ENCODE measurements around the gene PARL. TPM values are rescaled to one million over a fixed set of nuclear protein-coding genes. Genes with fewer than 3 reads are reported as not detected.

The PARL gene
- total and polyA plus RNA-seq, 9 donors, result 32.7 to 65.0 (median 55.6) TPM

- DNase-seq, result no peak
- Histone ChIP-seq H3K4me1 (ENCODE audit: insufficient read depth) (no peaks in the 10 kb centered on the region), H3K36me3 (no peaks in the 10 kb centered on the region), H3K27me3 (no peaks in the 10 kb centered on the region), H3K4me3 (no peak overlapping the region), H3K9me3 (no peaks in the 10 kb centered on the region), H3K27ac (no peak overlapping the region)
- intact Hi-C loops (cut with DNase I), result no loop called here
- 90 to 92% (median 90%) methylated on average over 20 of the region's 20 CpGs for WGBS, 3 donors
- TF ChIP-seq CTCF (IDR thresholded peaks at IDR 0.05) (no peak), POLR2A (IDR thresholded peaks at IDR 0.05) (no peak), EP300 (IDR thresholded peaks at IDR 0.05) (no peak)
These were observed 67.8 kb downstream of the PARL start for GRCh38 chr3:183816681-183817510.

GRCh38 chr3:183815951-183816475, 68.7 kb downstream of the PARL start:
- no peak overlapping the region for H3K27ac ChIP-seq
- H3K9me3 ChIP-seq, result no peaks in the 10 kb centered on the region
- no peaks in the 10 kb centered on the region for H3K4me1 ChIP-seq (ENCODE audit: insufficient read depth)
- WGBS, 3 donors, result 72 to 82% (median 77%) methylated on average over 12 of the region's 12 CpGs
- no peak overlapping the region for H3K4me3 ChIP-seq
- no peaks in the 10 kb centered on the region for H3K27me3 ChIP-seq
- H3K36me3 ChIP-seq, result no peaks in the 10 kb centered on the region
- no peak for DNase-seq
- intact Hi-C loops (cut with DNase I), result no loop called here
- no peak for TF ChIP-seq POLR2A (IDR thresholded peaks at IDR 0.05)
- no peak for TF ChIP-seq CTCF (IDR thresholded peaks at IDR 0.05)
- TF ChIP-seq EP300 (IDR thresholded peaks at IDR 0.05), result no peak

GRCh38 chr3:183815563-183815940, 69.1 kb downstream of the PARL start:
- Histone ChIP-seq H3K9me3 (no peaks in the 10 kb centered on the region), H3K27ac (no peak overlapping the region), H3K36me3 (no peaks in the 10 kb centered on the region), H3K4me3 (no peak overlapping the region), H3K4me1 (ENCODE audit: insufficient read depth) (no peaks in the 10 kb centered on the region), H3K27me3 (no peaks in the 10 kb centered on the region)
- 59 to 66% (median 62%) methylated on average over 9 of the region's 9 CpGs for WGBS, 3 donors
- intact Hi-C loops (cut with DNase I), result no loop called here
- no peak for DNase-seq
- TF ChIP-seq POLR2A (IDR thresholded peaks at IDR 0.05) (no peak), CTCF (IDR thresholded peaks at IDR 0.05) (no peak), EP300 (IDR thresholded peaks at IDR 0.05) (no peak)

GRCh38 chr3:183814240-183814639, 70.4 kb downstream of the PARL start:
- 45 to 100% (median 96%) methylated on average over 1 of the region's 1 CpG for WGBS, 3 donors
- no peaks in the 10 kb centered on the region for H3K9me3 ChIP-seq
- H3K4me1 ChIP-seq (ENCODE audit: insufficient read depth), result no peaks in the 10 kb centered on the region
- no peak overlapping the region for H3K4me3 ChIP-seq
- TF ChIP-seq EP300 (IDR thresholded peaks at IDR 0.05), result no peak
- TF ChIP-seq CTCF (IDR thresholded peaks at IDR 0.05), result no peak
- TF ChIP-seq POLR2A (IDR thresholded peaks at IDR 0.05), result no peak
- intact Hi-C loops (cut with DNase I), result no loop called here
- H3K27me3 ChIP-seq, result no peaks in the 10 kb centered on the region
- DNase-seq, result no peak
- H3K36me3 ChIP-seq, result no peaks in the 10 kb centered on the region
- H3K27ac ChIP-seq, result no peak overlapping the region
